ENCODE measurements around the gene DNAH17.

Gene DNAH17

GRCh38 chr17:78559749-78560368 lies 17.3 kb downstream of the DNAH17 start:
- no peak for DNase-seq
- in situ Hi-C loops (cut with HindIII; ENCODE audit: low pct_ligation_motif_present, low pct_unique_long_range_greater_than_20kb, low sequenced_read_pairs): no loop called here

GRCh38 chr17:78558989-78559388 lies 18.2 kb downstream of the DNAH17 start:
- in situ Hi-C loops (cut with HindIII; ENCODE audit: low pct_ligation_motif_present, low pct_unique_long_range_greater_than_20kb, low sequenced_read_pairs): no loop called here
- DNase-seq: no peak

GRCh38 chr17:78558181-78558850 lies 18.9 kb downstream of the DNAH17 start:
- peak; percentile 18 for DNase-seq
- in situ Hi-C loops (cut with HindIII; ENCODE audit: low pct_ligation_motif_present, low pct_unique_long_range_greater_than_20kb, low sequenced_read_pairs): no loop called here

GRCh38 chr17:78557598-78558039 lies 19.6 kb downstream of the DNAH17 start:
- in situ Hi-C loops (cut with HindIII; ENCODE audit: low pct_ligation_motif_present, low pct_unique_long_range_greater_than_20kb, low sequenced_read_pairs): no loop called here
- DNase-seq: peak; percentile 35

- no peak for DNase-seq
Observed at GRCh38 chr17:78556812-78557211, 20.4 kb downstream of the DNAH17 start.

GRCh38 chr17:78555746-78556401 lies 21.3 kb downstream of the DNAH17 start:
- no peak for DNase-seq
- in situ Hi-C loops (cut with HindIII; ENCODE audit: low pct_ligation_motif_present, low pct_unique_long_range_greater_than_20kb, low sequenced_read_pairs): no loop called here

More at GRCh38 chr17:78556812-78557211, 20.4 kb downstream of the DNAH17 start:
- in situ Hi-C loops (cut with HindIII; ENCODE audit: low pct_ligation_motif_present, low pct_unique_long_range_greater_than_20kb, low sequenced_read_pairs): no loop called here

- no peak for DNase-seq
- in situ Hi-C loops (cut with HindIII; ENCODE audit: low pct_ligation_motif_present, low pct_unique_long_range_greater_than_20kb, low sequenced_read_pairs): no loop called here
Observed at GRCh38 chr17:78550464-78550863, 26.7 kb downstream of the DNAH17 start.

- in situ Hi-C loops (cut with HindIII; ENCODE audit: low pct_ligation_motif_present, low pct_unique_long_range_greater_than_20kb, low sequenced_read_pairs): no loop called here
- DNase-seq: no peak
Observed at GRCh38 chr17:78548725-78549124, 28.5 kb downstream of the DNAH17 start.

- DNase-seq: no peak
- in situ Hi-C loops (cut with HindIII; ENCODE audit: low pct_ligation_motif_present, low pct_unique_long_range_greater_than_20kb, low sequenced_read_pairs): no loop called here
Observed at GRCh38 chr17:78547035-78547434, 30.2 kb downstream of the DNAH17 start.

- in situ Hi-C loops (cut with HindIII; ENCODE audit: low pct_ligation_motif_present, low pct_unique_long_range_greater_than_20kb, low sequenced_read_pairs): no loop called here
- no peak for DNase-seq
Observed at GRCh38 chr17:78546476-78546875, 30.7 kb downstream of the DNAH17 start.

- in situ Hi-C loops (cut with HindIII; ENCODE audit: low pct_ligation_motif_present, low pct_unique_long_range_greater_than_20kb, low sequenced_read_pairs): no loop called here
- no peak for DNase-seq
Observed at GRCh38 chr17:78544881-78545755, 32.1 kb downstream of the DNAH17 start.

- no peak for DNase-seq
- in situ Hi-C loops (cut with HindIII; ENCODE audit: low pct_ligation_motif_present, low pct_unique_long_range_greater_than_20kb, low sequenced_read_pairs): no loop called here
Observed at GRCh38 chr17:78541488-78542206, 35.5 kb downstream of the DNAH17 start.

GRCh38 chr17:78539781-78540180 lies 37.4 kb downstream of the DNAH17 start:
- DNase-seq: no peak
- in situ Hi-C loops (cut with HindIII; ENCODE audit: low pct_ligation_motif_present, low pct_unique_long_range_greater_than_20kb, low sequenced_read_pairs): no loop called here

GRCh38 chr17:78538033-78538776 lies 39.0 kb downstream of the DNAH17 start:
- no peak for DNase-seq
- in situ Hi-C loops (cut with HindIII; ENCODE audit: low pct_ligation_motif_present, low pct_unique_long_range_greater_than_20kb, low sequenced_read_pairs): no loop called here

- in situ Hi-C loops (cut with HindIII; ENCODE audit: low pct_ligation_motif_present, low pct_unique_long_range_greater_than_20kb, low sequenced_read_pairs): no loop called here
- no peak for DNase-seq
Observed at GRCh38 chr17:78537217-78537860, 39.9 kb downstream of the DNAH17 start.

- no peak for DNase-seq
Observed at GRCh38 chr17:78535273-78536197, 41.7 kb downstream of the DNAH17 start.

More at GRCh38 chr17:78535273-78536197, 41.7 kb downstream of the DNAH17 start:
- in situ Hi-C loops (cut with HindIII; ENCODE audit: low pct_ligation_motif_present, low pct_unique_long_range_greater_than_20kb, low sequenced_read_pairs): no loop called here

Measured in ACHN (cell line).